PC-3 (cell line): ENCODE results near the gene CR1. TPM values are rescaled to one million over a fixed set of nuclear protein-coding genes. Genes with fewer than 3 reads are reported as not detected.
"Not testable (repeated sequence)": the region's sequence is repeated elsewhere in the genome, so short reads cannot be mapped to it uniquely, and the experiment has no call there.

ENCODE experiments used
- ATAC-seq: fragments of 200-7000 bp; cut with Tn5 transposase; 2 replicates; pipeline ENCODE4 v1.9.1; 2020; ENCODE audit warnings: mild to moderate bottlenecking, moderate library complexity
- BruUV-seq: library from RNA; stranded (reverse); fragments of 400-500 nt; replicated peaks from 2 replicates; lab custom pipeline; 2021; lab: Mats Ljungman, UMichigan
- CTCF ChIA-PET: fragments of 300-600 bp; sonication (Branson Sonifier 250); formaldehyde crosslinking; loops from one replicate; lab custom pipeline; 2022; ENCODE audit warnings: antibody characterized with exemption; lab: Charles Lee
- POLR2A ChIA-PET: fragments of 300-600 bp; sonication (Branson Sonifier 250); formaldehyde crosslinking; loops from one replicate; lab custom pipeline; 2022; ENCODE audit warnings: antibody characterized with exemption; ENCODE audit not compliant: unreplicated experiment; lab: Charles Lee
- DNase-seq: peaks from one replicate; pipeline ENCODE4 v3.0.0-alpha.2; 2015
- H2AFZ ChIP-seq: fragments of 300-600 bp; sonication (generic); 2 replicates; pipeline ENCODE4 v1.6.0; 2016; ENCODE audit warnings: antibody characterized with exemption, low read length
- H3F3A ChIP-seq: fragments of 300-600 bp; sonication (generic); one replicate; pipeline ENCODE4 v1.6.0; 2017; ENCODE audit warnings: antibody characterized with exemption, low read length, control low read depth, mild to moderate bottlenecking; ENCODE audit not compliant: unreplicated experiment
- H3K27ac ChIP-seq: fragments of 300-600 bp; sonication (generic); 2 replicates; pipeline ENCODE4 v1.5.1; 2016; ENCODE audit warnings: mild to moderate bottlenecking, low read length
- H3K27me3 ChIP-seq: fragments of 300-600 bp; sonication (generic); 2 replicates; pipeline ENCODE4 v1.6.1; 2016; ENCODE audit warnings: low read length, mixed read lengths
- H3K36me3 ChIP-seq: fragments of 300-600 bp; sonication (generic); 2 replicates; pipeline ENCODE4 v1.6.1; 2016; ENCODE audit warnings: low read depth, mixed run types, low read length, mixed read lengths
- H3K4me1 ChIP-seq: fragments of 300-600 bp; sonication (generic); 2 replicates; pipeline ENCODE4 v1.5.1; 2016; ENCODE audit warnings: low read length; ENCODE audit not compliant: insufficient read depth
- H3K4me2 ChIP-seq: fragments of 300-600 bp; sonication (generic); 2 replicates; pipeline ENCODE4 v1.6.0; 2016; ENCODE audit warnings: low read length
- H3K4me3 ChIP-seq: fragments of 300-600 bp; sonication (generic); 2 replicates; pipeline ENCODE4 v1.5.1; 2016; ENCODE audit warnings: mild to moderate bottlenecking, low read length, mixed read lengths
- H3K79me2 ChIP-seq: fragments of 300-600 bp; sonication (generic); 2 replicates; pipeline ENCODE4 v1.6.1; 2017; ENCODE audit warnings: low read length, mixed read lengths
- H3K9ac ChIP-seq: fragments of 300-600 bp; sonication (generic); 2 replicates; pipeline ENCODE4 v1.6.0; 2016; ENCODE audit warnings: mild to moderate bottlenecking, low read length
- H3K9me2 ChIP-seq: fragments of 300-600 bp; sonication (generic); replicated peaks from 2 replicates; pipeline ENCODE4 v1.6.1; 2016; ENCODE audit warnings: mixed run types, low read length, mixed read lengths
- H3K9me3 ChIP-seq: fragments of 300-600 bp; sonication (generic); 2 replicates; pipeline ENCODE4 v1.6.1; 2016; ENCODE audit warnings: low read length, mixed read lengths
- H4K20me1 ChIP-seq: fragments of 300-600 bp; sonication (generic); 2 replicates; pipeline ENCODE4 v1.6.1; 2016; ENCODE audit warnings: low read length, mixed read lengths
- EZH2 ChIP-seq: fragments of 300-600 bp; sonication (generic); IDR thresholded peaks from one replicate; pipeline ENCODE4 v1.6.1; 2017; ENCODE audit warnings: antibody characterized with exemption, mild to moderate bottlenecking, low read length; ENCODE audit not compliant: unreplicated experiment
- EZH2phosphoT487 ChIP-seq: fragments of 300-600 bp; sonication (generic); IDR thresholded peaks from 2 replicates; pipeline ENCODE4 v1.6.1; 2018; ENCODE audit warnings: mild to moderate bottlenecking, antibody characterized with exemption, low read length, borderline replicate concordance
- intact Hi-C: fragments of 100-400 bp; cut with micrococcal nuclease; formaldehyde crosslinking; loops from 2 replicates; pipeline ENCODE4 v1.9.0; 2023
- total RNA-seq: library from RNA; depleted of rRNA; stranded (reverse); fragments of >200 nt; gene quantifications from 2 replicates; pipeline ENCODE4 v1.2.3, GENCODE V29; 2014
- TF ChIP-seq, protein P1 (sequence below): fragments of 300-600 bp; sonication (generic); conservative IDR thresholded peaks from 2 replicates; pipeline ENCODE4 v1.5.1; 2017; ENCODE audit warnings: antibody characterized with exemption, low read depth, mild to moderate bottlenecking, low read length

Gene CR1
- total RNA-seq, 1 experiment from 2014 or later = not detected

DNA sequence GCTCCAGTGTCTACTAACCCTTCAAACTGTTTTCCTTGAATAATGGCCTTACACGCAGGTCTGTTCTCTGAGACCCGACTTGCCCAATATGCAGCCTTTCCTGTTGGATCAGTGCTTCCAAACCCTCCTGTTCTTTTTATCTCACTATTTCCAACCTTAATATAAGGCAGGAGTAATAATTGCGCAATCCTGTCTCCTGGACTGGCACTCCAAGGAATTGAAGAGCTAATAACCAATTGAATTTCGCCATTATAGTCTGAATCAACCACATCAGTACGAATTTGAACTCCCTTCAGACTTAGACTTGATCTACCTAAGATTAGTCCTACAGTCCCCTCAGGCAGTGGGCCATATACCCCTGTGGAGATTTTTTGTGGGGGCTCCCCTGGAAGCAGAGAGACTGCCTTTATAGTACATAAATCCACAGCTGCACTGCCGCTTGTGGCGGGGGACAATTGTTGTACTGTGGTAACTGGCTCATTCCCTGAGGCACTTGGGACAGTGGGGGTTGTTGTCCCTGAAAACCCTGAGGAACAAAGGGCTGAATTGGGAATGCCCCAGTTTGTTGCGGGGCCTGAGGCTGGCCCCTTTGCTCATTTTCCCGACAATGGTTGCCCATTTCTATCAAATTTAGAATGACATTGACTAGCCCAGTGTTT is 142.7 kb downstream of the CR1 start:
- DNase-seq, H3K4me2 ChIP-seq, POLR2A ChIA-PET, H3K9me2 ChIP-seq, H3K79me2 ChIP-seq, BruUV-seq, H4K20me1 ChIP-seq, intact Hi-C loops, H3K4me1 ChIP-seq, CTCF ChIA-PET, ATAC-seq, H3K27ac ChIP-seq, H3K9me3 ChIP-seq, H3K9ac ChIP-seq, H2AFZ ChIP-seq, H3K4me3 ChIP-seq, H3F3A ChIP-seq, H3K36me3 ChIP-seq: not testable (repeated sequence)
- H3K27me3 ChIP-seq = peaks cover 68% of the 10 kb centered on the region

DNA sequence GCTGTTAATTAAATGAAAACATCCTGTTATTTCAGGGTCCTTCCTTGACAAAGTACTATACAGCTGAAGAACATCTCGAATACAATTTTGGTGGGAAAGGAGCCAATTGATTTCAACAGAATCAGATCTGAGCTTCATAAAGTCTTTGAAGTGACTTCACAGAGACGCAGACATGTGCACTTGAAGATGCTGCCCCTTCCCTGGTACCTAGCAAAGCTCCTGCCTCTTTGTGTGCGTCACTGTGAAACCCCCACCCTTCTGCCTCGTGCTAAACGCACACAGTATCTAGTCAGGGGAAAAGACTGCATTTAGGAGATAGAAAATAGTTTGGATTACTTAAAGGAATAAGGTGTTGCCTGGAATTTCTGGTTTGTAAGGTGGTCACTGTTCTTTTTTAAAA is 143.4 kb downstream of the CR1 start:
- H4K20me1 ChIP-seq, H3K36me3 ChIP-seq, H3K4me1 ChIP-seq, BruUV-seq, H3K4me3 ChIP-seq, H3K9me3 ChIP-seq, ATAC-seq, H3K79me2 ChIP-seq, H3K27ac ChIP-seq, POLR2A ChIA-PET, DNase-seq, intact Hi-C loops, H2AFZ ChIP-seq, H3F3A ChIP-seq, CTCF ChIA-PET, H3K4me2 ChIP-seq, H3K9me2 ChIP-seq, H3K9ac ChIP-seq: not testable (repeated sequence)
- H3K27me3 ChIP-seq = peaks cover 69% of the 10 kb centered on the region

DNA sequence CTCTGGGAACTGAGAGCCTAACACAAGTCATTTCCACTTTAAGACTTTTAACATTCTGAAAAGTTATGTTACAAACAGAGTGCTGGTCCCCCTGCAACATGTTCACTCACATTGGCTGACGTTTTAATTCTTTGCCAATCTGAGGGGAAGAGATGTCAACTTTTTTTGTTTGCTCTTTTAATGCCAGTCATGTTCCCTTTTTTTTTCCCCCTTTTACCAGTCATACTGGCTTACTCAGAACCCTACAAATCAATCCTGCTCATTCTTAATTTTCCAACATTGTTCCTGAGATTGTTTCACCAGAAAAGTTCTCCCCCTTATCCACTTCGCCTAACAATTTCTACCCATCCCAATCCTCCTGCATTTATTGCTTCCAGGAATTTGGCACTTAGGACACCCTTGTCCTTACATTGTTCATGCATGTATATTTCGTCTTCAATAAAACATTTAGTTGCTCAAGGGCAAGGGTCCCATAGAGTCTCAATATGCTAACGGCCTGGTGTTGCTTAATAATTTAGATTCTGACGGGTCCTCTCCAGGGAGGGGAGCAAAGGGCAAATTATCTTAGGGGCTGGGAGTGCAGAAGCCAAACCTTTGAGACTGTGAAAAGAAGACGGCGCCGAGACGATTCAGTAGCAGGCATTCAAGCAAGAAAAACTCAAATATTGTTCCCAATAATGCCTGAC is 148.4 kb downstream of the CR1 start:
- Histone ChIP-seq H3K27ac (no peak overlapping the region), H3F3A (no peaks in the 10 kb centered on the region), H3K36me3 (no peaks in the 10 kb centered on the region), H3K9ac (no peak overlapping the region), H3K4me2 (peak overlapping the region; percentile 73), H2AFZ (peak overlapping the region; percentile 69), H4K20me1 (no peaks in the 10 kb centered on the region), H3K4me1 (no peaks in the 10 kb centered on the region), H3K9me3 (no peaks in the 10 kb centered on the region), H3K27me3 (peaks cover 65% of the 10 kb centered on the region), H3K4me3 (peak overlapping the region; percentile 59; the same call in 1 of the 2 replicates), H3K9me2 (no peaks in the 10 kb centered on the region), H3K79me2 (no peaks in the 10 kb centered on the region)
- DNase-seq (no peak), ATAC-seq (no peak)
- POLR2A ChIA-PET = no interaction called here
- CTCF ChIA-PET = no interaction called here
- intact Hi-C loops = no loop called here
- no TSS peak for BruUV-seq
- no peak for TF ChIP-seq EZH2
- no peak for TF ChIP-seq EZH2phosphoT487
- TF ChIP-seq, protein P1, sequence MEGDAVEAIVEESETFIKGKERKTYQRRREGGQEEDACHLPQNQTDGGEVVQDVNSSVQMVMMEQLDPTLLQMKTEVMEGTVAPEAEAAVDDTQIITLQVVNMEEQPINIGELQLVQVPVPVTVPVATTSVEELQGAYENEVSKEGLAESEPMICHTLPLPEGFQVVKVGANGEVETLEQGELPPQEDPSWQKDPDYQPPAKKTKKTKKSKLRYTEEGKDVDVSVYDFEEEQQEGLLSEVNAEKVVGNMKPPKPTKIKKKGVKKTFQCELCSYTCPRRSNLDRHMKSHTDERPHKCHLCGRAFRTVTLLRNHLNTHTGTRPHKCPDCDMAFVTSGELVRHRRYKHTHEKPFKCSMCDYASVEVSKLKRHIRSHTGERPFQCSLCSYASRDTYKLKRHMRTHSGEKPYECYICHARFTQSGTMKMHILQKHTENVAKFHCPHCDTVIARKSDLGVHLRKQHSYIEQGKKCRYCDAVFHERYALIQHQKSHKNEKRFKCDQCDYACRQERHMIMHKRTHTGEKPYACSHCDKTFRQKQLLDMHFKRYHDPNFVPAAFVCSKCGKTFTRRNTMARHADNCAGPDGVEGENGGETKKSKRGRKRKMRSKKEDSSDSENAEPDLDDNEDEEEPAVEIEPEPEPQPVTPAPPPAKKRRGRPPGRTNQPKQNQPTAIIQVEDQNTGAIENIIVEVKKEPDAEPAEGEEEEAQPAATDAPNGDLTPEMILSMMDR = no peak
